HepG2 (cell line): ENCODE measurements around the gene INPP5E. TPM values are rescaled to one million over a fixed set of nuclear protein-coding genes. Genes with fewer than 3 reads are reported as not detected.

Source experiments
- MAFK ChIP-seq, 2 experiments: IDR thresholded peaks in 1 of 2; conservative IDR thresholded peaks in 1 of 2; 2 replicates each; pipeline ENCODE4 v1.6.1; 2011; ENCODE audit warnings: improper control_type of control experiment in 2 of 2, low read length in 2 of 2
- MATR3 ChIP-seq: sonication (generic); formaldehyde crosslinking; IDR thresholded peaks from 2 replicates; pipeline ENCODE4 v1.4.0; 2020; ENCODE audit warnings: missing genetic modification reagents
- MIER2 ChIP-seq: IDR thresholded peaks from 2 replicates; pipeline ENCODE4 v1.6.1; 2016; ENCODE audit warnings: missing biosample characterization, missing genetic modification reagents
- NFE2 ChIP-seq: sonication (generic); formaldehyde crosslinking; IDR thresholded peaks from 2 replicates; pipeline ENCODE4 v1.4.0; 2020; ENCODE audit warnings: missing genetic modification reagents
- POGK ChIP-seq: sonication (generic); formaldehyde crosslinking; conservative IDR thresholded peaks from 2 replicates; pipeline ENCODE4 v1.8.0; 2022; ENCODE audit warnings: mild to moderate bottlenecking, moderate library complexity, missing genetic modification reagents
- RBFOX2 ChIP-seq: fragments of 200-400 bp; formaldehyde crosslinking; IDR thresholded peaks from 2 replicates; pipeline ENCODE4 v1.6.1; 2017; ENCODE audit warnings: low read depth, mild to moderate bottlenecking, low read length
- YY1 ChIP-seq: IDR thresholded peaks from 2 replicates; pipeline ENCODE4 v1.6.1; 2011; ENCODE audit warnings: low read length, low read depth, moderate library complexity, mild to moderate bottlenecking; ENCODE audit not compliant: insufficient read depth, insufficient replicate concordance
- ZBTB49 ChIP-seq: sonication (generic); formaldehyde crosslinking; IDR thresholded peaks from 2 replicates; pipeline ENCODE4 v1.4.0; 2020; ENCODE audit warnings: missing genetic modification reagents, borderline replicate concordance
- ZNF136 ChIP-seq: sonication (generic); formaldehyde crosslinking; IDR thresholded peaks from 2 replicates; pipeline ENCODE4 v1.8.1; 2022; ENCODE audit warnings: low read depth, mild to moderate bottlenecking, moderate library complexity, missing genetic modification reagents
- ZNF160 ChIP-seq: sonication (generic); formaldehyde crosslinking; IDR thresholded peaks from 2 replicates; pipeline ENCODE4 v1.8.0; 2022; ENCODE audit warnings: mild to moderate bottlenecking, inconsistent platforms, missing genetic modification reagents
- ZNF17 ChIP-seq: sonication (generic); formaldehyde crosslinking; IDR thresholded peaks from 2 replicates; pipeline ENCODE4 v1.5.0; 2020; ENCODE audit warnings: mild to moderate bottlenecking, missing genetic modification reagents
- ZNF232 ChIP-seq: sonication (generic); formaldehyde crosslinking; IDR thresholded peaks from 2 replicates; pipeline ENCODE4 v1.4.0; 2020; ENCODE audit warnings: missing genetic modification reagents, borderline replicate concordance
- ZNF33A ChIP-seq: sonication (generic); formaldehyde crosslinking; IDR thresholded peaks from 2 replicates; pipeline ENCODE4 v1.5.1; 2020; ENCODE audit warnings: missing genetic modification reagents, mild to moderate bottlenecking, moderate library complexity, borderline replicate concordance
- ZNF468 ChIP-seq: sonication (generic); formaldehyde crosslinking; IDR thresholded peaks from 2 replicates; pipeline ENCODE4 v1.8.0; 2022; ENCODE audit warnings: mild to moderate bottlenecking, moderate library complexity, missing genetic modification reagents
- ZNF496 ChIP-seq: sonication (generic); formaldehyde crosslinking; IDR thresholded peaks from 2 replicates; pipeline ENCODE4 v1.8.1; 2023; ENCODE audit warnings: mild to moderate bottlenecking, moderate library complexity, missing genetic modification reagents; ENCODE audit not compliant: insufficient replicate concordance
- ZNF615 ChIP-seq: sonication (generic); formaldehyde crosslinking; IDR thresholded peaks from 2 replicates; pipeline ENCODE4 v1.5.0; 2020; ENCODE audit warnings: mild to moderate bottlenecking, missing genetic modification reagents, borderline replicate concordance
- ZNF775 ChIP-seq: sonication (generic); formaldehyde crosslinking; IDR thresholded peaks from 2 replicates; pipeline ENCODE4 v1.4.0; 2020; ENCODE audit warnings: missing genetic modification reagents, mild to moderate bottlenecking, moderate library complexity, borderline replicate concordance
- ZNF776 ChIP-seq: sonication (generic); formaldehyde crosslinking; IDR thresholded peaks from 2 replicates; pipeline ENCODE4 v1.4.0; 2020; ENCODE audit warnings: mild to moderate bottlenecking, missing genetic modification reagents
- polyA plus RNA-seq, 8 experiments: library from polyadenylated mRNA; depleted of rRNA in 3 of 8; stranded (reverse) in 7 of 8; unstranded in 1 of 8; fragments of >200 nt; fragmentation: Illumina TruSeq in 4 of 8; extraction: Trizol in 4 of 8; gene quantifications; 2 replicates each; pipeline versions ENCODE4 v1.2.1 to v1.2.3, GENCODE V29; 2011 to 2016; ENCODE audit warnings: low read depth in 4 of 8, missing spikeins in 1 of 8, mixed read lengths in 1 of 8; ENCODE audit not compliant: insufficient read depth in 1 of 8
- total RNA-seq, 5 experiments: library from RNA; depleted of rRNA; stranded (reverse); fragments of >200 nt; fragmentation: Illumina TruSeq; extraction: Trizol; gene quantifications; 2 replicates each; pipeline ENCODE4 v1.2.3, GENCODE V29; 2016; ENCODE audit warnings: low read depth in 1 of 5
- TF ChIP-seq, protein P1 (sequence below): fragments of 450-650 bp; IDR thresholded peaks from 2 replicates; pipeline ENCODE4 v1.6.1; 2016
- TF ChIP-seq, protein P2 (sequence below): sonication (generic); formaldehyde crosslinking; IDR thresholded peaks from 2 replicates; pipeline ENCODE4 v1.4.0; 2020; ENCODE audit warnings: mild to moderate bottlenecking, missing genetic modification reagents

INPP5E gene
- total and polyA plus RNA-seq, 2 of the 13 experiments (the other 11 are each of a cell fraction or from before 2014, with no cell fraction given), result 5.5 TPM

- TF ChIP-seq ZNF615 (CRISPR knock-in tag) (no peak), YY1 (peak; percentile 99), ZNF33A (CRISPR knock-in tag) (no peak), ZNF17 (CRISPR knock-in tag) (no peak), MATR3 (CRISPR knock-in tag) (no peak), MAFK (conservative IDR thresholded peaks at IDR 0.05 in 1 of 2, IDR thresholded peaks at IDR 0.05 in 1 of 2; ENCODE audit: low read length in 2 of 2) (no peak), ZNF468 (CRISPR knock-in tag) (no peak), ZBTB49 (CRISPR knock-in tag) (no peak), ZNF232 (no peak), ZNF136 (CRISPR knock-in tag) (0 out of 2 replicates have a peak, but pooled peaks have one; percentile 24), ZNF496 (CRISPR knock-in tag) (no peak), NFE2 (CRISPR knock-in tag) (no peak), RBFOX2 (peak; percentile 96), ZNF776 (CRISPR knock-in tag) (peak; percentile 88; the same call in 1 of the 2 replicates), POGK (CRISPR knock-in tag) (peak; percentile 92), MIER2 (no peak), ZNF775 (CRISPR knock-in tag) (no peak), ZNF160 (no peak)
- TF ChIP-seq, protein P1, sequence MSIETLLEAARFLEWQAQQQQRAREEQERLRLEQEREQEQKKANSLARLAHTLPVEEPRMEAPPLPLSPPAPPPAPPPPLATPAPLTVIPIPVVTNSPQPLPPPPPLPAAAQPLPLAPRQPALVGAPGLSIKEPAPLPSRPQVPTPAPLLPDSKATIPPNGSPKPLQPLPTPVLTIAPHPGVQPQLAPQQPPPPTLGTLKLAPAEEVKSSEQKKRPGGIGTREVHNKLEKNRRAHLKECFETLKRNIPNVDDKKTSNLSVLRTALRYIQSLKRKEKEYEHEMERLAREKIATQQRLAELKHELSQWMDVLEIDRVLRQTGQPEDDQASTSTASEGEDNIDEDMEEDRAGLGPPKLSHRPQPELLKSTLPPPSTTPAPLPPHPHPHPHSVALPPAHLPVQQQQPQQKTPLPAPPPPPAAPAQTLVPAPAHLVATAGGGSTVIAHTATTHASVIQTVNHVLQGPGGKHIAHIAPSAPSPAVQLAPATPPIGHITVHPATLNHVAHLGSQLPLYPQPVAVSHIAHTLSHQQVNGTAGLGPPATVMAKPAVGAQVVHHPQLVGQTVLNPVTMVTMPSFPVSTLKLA, result no peak
- TF ChIP-seq, protein P2, sequence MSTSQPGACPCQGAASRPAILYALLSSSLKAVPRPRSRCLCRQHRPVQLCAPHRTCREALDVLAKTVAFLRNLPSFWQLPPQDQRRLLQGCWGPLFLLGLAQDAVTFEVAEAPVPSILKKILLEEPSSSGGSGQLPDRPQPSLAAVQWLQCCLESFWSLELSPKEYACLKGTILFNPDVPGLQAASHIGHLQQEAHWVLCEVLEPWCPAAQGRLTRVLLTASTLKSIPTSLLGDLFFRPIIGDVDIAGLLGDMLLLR, result peak; percentile 37; the same call in 1 of the 2 replicates
Observed at GRCh38 chr9:136410500-136411287, 29.0 kb downstream of the INPP5E start, which contains the start of the genes ENTR1 and PMPCA (continued).
